Stimulated activated CD8-positive, alpha-beta memory T cell treated with anti-CD3 and anti-CD28 coated beads, Interleukin-12 subunit alpha, Interleukin-12 subunit beta, amount 100 ng/mL, for 4 hours (primary cell): Measurements from ENCODE around the gene INPP5F.

Source experiments
- DNase-seq: peaks from one replicate; pipeline ENCODE4 v3.0.0-alpha.2; 2020; ENCODE audit warnings: low read depth

The INPP5F gene

DNA sequence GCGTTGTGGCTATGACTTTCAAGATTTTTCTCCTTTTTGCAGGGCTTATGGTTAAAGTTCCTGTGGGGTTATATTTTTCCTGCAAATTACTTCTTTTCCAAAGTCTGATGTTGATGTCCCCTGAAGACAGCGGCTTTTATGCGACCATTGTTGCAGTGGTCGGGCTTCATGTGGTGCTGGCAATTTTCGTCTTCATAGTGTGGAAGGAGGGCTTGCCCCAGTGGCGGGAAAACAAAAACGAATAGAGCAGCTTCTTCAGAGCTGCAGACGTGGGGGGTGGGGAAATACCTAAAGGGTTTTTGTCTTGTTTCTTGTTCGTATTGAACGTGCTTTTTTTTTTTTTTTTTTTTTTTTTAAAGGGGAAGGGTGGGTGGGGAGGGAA, 93.0 kb downstream of the INPP5F start:
- DNase-seq, result no peak

DNA sequence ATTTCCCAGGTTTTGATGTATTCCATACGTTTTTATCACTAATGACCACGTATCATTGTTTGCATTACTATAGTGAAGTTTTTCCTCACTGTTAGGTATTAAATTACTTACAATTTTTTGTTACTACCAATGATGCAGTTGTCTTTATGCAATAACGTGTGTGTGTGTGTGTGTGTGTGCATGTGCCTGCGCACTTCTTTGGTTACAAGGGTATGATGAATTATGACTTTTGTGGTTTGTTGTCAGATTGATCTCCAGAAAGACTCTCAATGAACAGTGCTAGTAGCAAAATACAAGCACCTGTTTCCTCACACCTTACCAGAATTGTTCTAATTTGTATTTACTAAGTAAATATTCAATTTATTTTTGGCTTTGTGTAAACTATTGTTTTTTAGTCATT, 95.3 kb downstream of the INPP5F start:
- DNase-seq, result no peak

DNA sequence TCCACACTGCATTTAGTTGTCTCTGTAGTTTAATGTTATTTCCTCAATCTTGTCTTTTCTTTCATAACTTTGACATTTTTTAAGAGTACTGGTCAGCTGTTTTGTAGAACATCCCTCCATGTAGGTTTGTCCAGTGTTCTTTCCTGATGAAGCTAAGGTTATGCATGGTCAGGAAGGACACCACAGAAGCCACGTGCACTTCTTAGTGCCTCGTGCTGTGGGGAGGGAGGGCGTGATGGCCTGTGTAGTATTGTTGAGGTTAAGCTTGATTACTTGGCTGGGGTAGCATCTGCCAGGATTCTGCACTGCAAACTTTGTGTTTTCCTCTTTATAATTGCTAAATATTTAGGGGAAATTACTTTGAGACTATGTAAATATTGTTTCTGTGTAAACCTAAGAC, 98.4 kb downstream of the INPP5F start:
- DNase-seq, result no peak

DNA sequence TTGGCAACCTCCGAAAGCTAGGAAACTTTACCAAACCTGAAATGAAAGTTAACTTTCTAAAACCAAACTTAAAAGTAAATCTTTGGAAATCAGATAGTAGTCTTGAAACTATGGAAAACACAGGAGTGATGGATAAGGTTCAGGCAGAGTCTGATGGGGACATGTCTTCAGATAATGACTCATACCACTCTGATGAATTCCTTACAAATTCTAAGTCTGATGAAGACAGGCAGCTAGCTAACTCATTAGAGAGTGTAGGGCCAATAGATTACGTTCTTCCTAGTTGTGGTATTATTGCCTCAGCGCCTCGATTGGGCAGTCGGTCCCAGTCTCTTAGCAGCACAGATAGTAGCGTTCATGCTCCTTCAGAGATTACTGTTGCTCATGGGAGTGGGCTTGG, 100.9 kb downstream of the INPP5F start:
- DNase-seq, result no peak

DNA sequence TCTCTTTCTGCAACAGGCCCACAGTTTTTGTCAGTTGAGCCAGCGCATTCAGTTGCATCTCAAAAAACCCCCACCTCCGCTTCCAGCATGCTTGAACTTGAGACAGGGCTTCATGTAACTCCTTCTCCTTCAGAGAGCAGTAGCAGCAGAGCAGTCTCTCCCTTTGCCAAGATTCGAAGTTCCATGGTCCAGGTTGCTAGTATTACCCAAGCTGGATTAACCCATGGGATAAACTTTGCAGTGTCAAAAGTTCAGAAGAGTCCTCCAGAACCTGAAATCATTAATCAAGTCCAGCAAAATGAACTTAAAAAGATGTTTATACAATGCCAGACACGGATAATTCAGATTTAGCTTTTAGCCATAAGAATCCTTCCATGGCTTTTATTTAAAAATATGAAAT, 101.6 kb downstream of the INPP5F start:
- DNase-seq, result no peak

GRCh38 chr10:119829429-119829828, 103.6 kb downstream of the INPP5F start:
- DNase-seq, result no peak

DNA sequence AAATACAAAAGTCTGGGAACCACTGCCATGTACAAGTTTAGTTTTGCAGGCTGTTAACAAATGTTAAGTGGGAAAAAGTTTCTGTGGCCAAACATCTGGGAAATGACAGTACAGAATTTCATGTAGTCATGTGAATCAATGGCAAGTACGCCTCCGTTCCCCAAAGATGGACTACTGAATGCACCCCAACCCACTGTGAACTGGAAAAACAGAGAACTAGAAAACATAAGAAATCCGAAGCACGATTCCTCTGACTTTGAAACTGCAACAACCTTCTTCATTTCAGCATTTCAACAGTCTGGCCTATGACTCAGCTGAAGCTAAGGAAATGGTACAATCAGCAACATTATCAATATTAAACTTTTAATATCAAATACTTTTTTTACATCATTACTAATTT, 105.0 kb downstream of the INPP5F start:
- DNase-seq, result no peak

DNA sequence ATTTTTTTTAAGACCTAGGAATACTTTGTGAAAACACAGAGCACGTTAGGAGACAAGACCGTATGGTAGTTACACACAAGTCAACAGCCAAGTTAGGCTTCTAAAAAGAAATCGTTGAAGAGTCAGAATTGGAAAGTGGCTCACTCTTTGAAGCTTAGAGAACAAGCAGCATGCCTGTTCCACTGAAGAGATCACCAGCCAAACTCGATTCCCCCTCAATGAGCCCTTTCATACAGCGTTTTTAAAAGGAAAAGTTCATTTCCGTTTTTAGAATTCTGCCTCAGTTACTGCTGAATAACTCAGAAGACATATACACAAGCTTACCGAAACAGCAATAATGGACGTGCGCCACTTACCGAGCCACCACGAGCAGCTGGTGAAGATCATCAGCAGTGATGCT, 105.8 kb downstream of the INPP5F start:
- no peak for DNase-seq

- DNase-seq, result no peak
Measured at GRCh38 chr10:119832951-119833350, 107.1 kb downstream of the INPP5F start.

- no peak for DNase-seq
Measured at GRCh38 chr10:119834188-119834587, 108.3 kb downstream of the INPP5F start.

GRCh38 chr10:119845656-119846055, 119.8 kb downstream of the INPP5F start:
- no peak for DNase-seq

DNA sequence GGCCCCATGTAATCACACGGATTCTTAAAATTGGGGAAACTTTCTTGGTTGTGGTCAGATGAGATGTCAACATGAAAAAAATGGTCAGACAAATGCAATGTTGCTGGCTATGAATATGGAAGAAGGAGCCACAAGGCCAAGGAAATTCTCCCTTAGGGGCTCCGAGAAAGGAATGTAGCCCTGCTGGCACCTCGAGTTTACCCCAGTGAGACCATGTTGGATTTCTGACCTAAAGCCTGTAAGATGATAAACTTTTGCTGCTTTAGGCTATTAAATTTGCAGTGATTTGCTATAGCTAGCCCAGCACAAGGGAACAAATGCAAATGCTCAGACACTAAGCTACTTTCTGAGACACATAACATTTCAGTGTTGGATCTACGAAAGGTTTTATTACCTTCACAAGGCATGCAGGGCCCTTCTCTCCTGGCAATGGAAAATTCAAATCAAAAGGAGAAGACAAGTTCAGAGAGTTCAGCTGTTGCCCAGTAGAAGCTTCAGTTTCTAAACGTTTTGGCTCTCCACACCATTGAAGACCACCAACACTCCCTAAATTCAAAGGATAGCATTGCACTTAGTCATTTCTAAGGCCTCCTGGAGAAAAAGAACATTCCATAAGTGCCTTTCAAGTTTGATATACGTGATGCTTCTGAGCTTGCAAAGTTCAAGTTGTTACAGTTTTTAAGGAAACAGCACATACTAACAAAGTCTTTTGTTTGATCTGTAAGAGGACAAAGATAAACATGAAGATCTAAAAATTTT, 123.4 kb downstream of the INPP5F start:
- no peak for DNase-seq

GRCh38 chr10:119849944-119850343, 124.1 kb downstream of the INPP5F start:
- DNase-seq, result no peak

GRCh38 chr10:119852277-119852676, 126.4 kb downstream of the INPP5F start:
- no peak for DNase-seq

GRCh38 chr10:119852822-119853221, 127.0 kb downstream of the INPP5F start:
- no peak for DNase-seq

DNA sequence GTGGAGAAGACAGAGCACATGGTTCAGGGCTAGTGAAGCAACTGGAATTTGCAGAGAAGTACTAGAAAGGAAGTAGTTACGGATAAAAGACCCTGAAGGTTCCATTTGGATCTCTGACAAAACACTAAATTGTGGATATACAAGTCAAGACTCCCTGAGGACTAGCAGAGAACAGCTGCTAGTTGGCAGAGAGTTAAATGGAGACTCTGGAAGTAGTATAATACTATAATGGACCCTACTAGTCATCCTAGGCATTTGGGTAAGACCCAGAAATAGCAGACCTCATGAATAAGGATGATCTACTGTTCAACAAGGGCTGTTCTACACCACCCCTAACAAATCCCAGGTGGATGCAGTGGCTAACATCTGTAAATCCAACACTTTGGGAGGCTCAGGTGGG, 127.7 kb downstream of the INPP5F start:
- no peak for DNase-seq

DNA sequence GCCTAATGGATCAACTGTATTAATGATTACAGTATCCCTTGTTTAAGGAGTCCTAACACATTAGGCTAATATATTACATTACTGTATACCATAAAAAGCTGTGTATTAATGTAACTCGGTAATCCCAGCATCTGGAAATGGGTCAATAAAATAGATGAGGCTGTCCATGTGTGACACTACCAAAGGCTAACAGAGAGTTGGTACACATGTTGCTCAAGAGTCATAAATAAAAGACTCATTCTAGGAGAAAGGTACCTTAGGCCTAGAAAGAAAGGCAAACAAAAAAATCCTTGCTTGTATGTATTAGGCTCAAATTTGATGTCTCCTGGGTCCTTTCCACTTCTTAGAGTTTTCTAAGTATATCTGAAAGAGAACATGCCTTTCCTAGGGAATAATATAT, 132.2 kb downstream of the INPP5F start:
- no peak for DNase-seq

DNA sequence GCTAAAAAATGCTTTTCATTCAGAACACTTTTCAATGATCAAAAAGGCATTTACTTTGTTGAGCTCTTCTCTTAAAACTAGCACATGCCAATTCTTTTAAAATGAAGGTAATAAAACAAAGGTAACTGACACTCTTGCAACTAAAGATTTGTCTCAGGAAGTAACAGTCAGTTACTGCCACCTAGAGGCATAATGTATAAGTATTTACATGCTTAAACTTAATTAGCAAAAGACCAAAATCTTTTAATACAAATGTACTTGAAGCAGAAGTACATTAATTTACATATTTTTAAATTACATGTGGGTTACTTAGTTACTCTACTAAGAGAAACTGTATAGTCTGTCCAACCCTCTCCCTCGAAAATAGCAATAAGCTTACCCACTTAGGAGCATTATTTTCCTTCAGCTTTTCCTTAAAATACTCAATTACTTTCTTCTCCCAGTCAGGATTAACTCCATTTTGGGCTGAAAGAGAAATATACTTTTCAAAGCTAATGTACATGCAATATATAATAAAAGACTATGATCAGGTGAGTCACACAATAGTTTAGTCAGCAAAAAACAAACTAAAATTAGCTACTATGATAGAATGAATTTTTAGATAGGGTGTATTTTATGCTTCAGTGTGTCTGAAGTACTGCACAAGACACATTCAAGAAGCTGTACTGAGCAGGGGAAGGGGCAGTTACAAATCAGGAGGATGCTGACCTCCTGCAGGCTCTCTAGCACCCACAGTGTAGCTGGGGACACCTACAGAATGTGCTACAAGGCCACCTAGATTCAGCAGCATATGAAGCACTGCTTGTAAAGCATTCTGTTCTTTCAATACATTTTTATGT, 133.8 kb downstream of the INPP5F start:
- no peak for DNase-seq

GRCh38 chr10:119860866-119861607, 135.2 kb downstream of the INPP5F start:
- no peak for DNase-seq

DNA sequence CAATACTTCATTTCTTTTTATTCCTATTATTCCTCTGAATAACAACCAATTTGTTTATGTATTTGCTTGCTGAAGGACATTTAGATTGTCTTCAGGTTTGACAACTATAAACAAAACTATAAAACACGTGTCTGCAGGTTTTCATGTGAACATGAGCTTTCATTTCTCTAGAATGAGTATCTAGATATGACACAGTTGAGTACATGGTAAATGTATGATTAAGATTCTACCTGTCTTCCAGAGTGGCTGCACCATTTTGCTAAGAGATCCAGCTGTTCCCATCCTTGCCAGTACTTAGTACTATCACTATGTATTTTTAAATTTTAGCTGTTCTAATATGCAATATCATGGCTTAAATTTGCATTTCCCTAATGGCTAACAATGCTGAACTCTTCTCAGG, 136.7 kb downstream of the INPP5F start:
- no peak for DNase-seq

GRCh38 chr10:119863951-119864565, 138.2 kb downstream of the INPP5F start:
- no peak for DNase-seq

DNA sequence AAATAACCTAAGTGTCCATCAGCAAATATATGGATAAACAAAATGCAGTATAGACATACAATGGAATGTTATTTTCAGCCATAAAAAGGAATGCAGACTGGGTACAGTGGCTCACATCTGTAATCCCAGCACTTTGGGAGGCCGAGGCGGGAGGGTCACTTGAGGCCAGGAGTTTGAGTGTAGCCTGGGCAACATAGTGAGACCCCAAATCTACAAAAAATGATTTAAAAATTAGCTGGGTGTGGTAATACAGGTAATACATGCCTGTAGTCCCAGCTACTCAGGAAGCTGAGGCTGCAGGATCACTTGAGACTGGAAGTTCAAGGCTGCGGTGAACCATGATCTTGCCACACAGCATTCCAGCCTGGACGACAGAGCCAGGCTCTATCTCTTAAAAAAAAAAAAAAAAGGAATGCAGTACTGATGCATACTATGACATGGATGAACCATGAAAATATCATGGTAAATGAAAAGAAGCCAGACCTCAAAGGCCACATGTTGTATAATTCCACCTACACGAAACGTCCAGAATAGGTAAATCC, 139.9 kb downstream of the INPP5F start:
- no peak for DNase-seq
